ENCODE results near the gene PTGES.

DNA sequence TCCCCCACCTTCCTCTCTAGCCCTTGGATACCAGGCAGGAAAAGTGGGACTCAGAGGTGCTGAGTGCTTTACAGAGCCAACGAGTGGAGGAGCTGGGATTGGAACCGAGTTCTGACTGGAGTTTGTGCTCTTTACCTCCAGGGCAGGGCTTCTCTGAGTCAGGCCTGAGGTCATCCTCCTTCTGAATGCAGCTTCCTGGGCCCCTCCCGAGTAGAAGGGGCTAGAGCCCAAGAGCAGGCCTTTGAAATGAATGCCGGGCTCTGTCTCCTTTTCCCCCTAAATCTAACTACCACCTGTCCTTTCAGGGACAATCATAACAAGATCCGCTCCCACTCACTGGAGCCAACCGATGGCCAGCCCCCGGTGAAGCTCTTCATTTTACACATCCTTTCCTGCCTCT lies 12.7 kb downstream of the PTGES start:
- TF ChIP-seq EZH2phosphoT487 (IDR thresholded peaks at IDR 0.05; ENCODE audit: unreplicated experiment) (no peak), POLR2AphosphoS5 (IDR thresholded peaks at IDR 0.05; ENCODE audit: low read depth) (no peak), EZH2 (IDR thresholded peaks at IDR 0.05; ENCODE audit: low read depth, unreplicated experiment) (no peak), CREB1 (CRISPR knock-in tag; IDR thresholded peaks at IDR 0.05; ENCODE audit: low read depth) (no peak), STAT1 (IDR thresholded peaks at IDR 0.05; ENCODE audit: unreplicated experiment) (no peak), ZNF331 (CRISPR knock-in tag; IDR thresholded peaks at IDR 0.05; ENCODE audit: low read depth) (no peak), JUNB (IDR thresholded peaks at IDR 0.05; ENCODE audit: unreplicated experiment) (no peak), ZNF114 (CRISPR knock-in tag; IDR thresholded peaks at IDR 0.05) (no peak), NANOG (IDR thresholded peaks at IDR 0.05; ENCODE audit: borderline replicate concordance) (no peak)
- TF ChIP-seq, protein P1, sequence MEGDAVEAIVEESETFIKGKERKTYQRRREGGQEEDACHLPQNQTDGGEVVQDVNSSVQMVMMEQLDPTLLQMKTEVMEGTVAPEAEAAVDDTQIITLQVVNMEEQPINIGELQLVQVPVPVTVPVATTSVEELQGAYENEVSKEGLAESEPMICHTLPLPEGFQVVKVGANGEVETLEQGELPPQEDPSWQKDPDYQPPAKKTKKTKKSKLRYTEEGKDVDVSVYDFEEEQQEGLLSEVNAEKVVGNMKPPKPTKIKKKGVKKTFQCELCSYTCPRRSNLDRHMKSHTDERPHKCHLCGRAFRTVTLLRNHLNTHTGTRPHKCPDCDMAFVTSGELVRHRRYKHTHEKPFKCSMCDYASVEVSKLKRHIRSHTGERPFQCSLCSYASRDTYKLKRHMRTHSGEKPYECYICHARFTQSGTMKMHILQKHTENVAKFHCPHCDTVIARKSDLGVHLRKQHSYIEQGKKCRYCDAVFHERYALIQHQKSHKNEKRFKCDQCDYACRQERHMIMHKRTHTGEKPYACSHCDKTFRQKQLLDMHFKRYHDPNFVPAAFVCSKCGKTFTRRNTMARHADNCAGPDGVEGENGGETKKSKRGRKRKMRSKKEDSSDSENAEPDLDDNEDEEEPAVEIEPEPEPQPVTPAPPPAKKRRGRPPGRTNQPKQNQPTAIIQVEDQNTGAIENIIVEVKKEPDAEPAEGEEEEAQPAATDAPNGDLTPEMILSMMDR (conservative IDR thresholded peaks at IDR 0.05; ENCODE audit: low read depth in 2 of 2), result no peak
- TF ChIP-seq, protein P2, sequence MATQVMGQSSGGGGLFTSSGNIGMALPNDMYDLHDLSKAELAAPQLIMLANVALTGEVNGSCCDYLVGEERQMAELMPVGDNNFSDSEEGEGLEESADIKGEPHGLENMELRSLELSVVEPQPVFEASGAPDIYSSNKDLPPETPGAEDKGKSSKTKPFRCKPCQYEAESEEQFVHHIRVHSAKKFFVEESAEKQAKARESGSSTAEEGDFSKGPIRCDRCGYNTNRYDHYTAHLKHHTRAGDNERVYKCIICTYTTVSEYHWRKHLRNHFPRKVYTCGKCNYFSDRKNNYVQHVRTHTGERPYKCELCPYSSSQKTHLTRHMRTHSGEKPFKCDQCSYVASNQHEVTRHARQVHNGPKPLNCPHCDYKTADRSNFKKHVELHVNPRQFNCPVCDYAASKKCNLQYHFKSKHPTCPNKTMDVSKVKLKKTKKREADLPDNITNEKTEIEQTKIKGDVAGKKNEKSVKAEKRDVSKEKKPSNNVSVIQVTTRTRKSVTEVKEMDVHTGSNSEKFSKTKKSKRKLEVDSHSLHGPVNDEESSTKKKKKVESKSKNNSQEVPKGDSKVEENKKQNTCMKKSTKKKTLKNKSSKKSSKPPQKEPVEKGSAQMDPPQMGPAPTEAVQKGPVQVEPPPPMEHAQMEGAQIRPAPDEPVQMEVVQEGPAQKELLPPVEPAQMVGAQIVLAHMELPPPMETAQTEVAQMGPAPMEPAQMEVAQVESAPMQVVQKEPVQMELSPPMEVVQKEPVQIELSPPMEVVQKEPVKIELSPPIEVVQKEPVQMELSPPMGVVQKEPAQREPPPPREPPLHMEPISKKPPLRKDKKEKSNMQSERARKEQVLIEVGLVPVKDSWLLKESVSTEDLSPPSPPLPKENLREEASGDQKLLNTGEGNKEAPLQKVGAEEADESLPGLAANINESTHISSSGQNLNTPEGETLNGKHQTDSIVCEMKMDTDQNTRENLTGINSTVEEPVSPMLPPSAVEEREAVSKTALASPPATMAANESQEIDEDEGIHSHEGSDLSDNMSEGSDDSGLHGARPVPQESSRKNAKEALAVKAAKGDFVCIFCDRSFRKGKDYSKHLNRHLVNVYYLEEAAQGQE (IDR thresholded peaks at IDR 0.05; ENCODE audit: unreplicated experiment), result no peak
- TF ChIP-seq, protein P3, sequence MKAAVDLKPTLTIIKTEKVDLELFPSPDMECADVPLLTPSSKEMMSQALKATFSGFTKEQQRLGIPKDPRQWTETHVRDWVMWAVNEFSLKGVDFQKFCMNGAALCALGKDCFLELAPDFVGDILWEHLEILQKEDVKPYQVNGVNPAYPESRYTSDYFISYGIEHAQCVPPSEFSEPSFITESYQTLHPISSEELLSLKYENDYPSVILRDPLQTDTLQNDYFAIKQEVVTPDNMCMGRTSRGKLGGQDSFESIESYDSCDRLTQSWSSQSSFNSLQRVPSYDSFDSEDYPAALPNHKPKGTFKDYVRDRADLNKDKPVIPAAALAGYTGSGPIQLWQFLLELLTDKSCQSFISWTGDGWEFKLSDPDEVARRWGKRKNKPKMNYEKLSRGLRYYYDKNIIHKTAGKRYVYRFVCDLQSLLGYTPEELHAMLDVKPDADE (IDR thresholded peaks at IDR 0.05), result no peak

Data from GM23338 (cell line).